B cell (primary cell): Measurements from ENCODE around the gene GPHN.

Experiments
- EZH2 ChIP-seq: IDR thresholded peaks from 2 replicates; pipeline ENCODE4 v1.6.1; 2012; ENCODE audit warnings: borderline replicate concordance, low read depth, mild to moderate bottlenecking, moderate library complexity, low read length; ENCODE audit not compliant: insufficient read depth, poor library complexity, severe bottlenecking
- TF ChIP-seq, protein P1 (sequence below): fragments of 200-600 bp; IDR thresholded peaks from one replicate; pipeline ENCODE4 v1.8.0; 2022; ENCODE audit warnings: antibody characterized with exemption, mild to moderate bottlenecking

- no peak for TF ChIP-seq EZH2
- TF ChIP-seq, protein P1, sequence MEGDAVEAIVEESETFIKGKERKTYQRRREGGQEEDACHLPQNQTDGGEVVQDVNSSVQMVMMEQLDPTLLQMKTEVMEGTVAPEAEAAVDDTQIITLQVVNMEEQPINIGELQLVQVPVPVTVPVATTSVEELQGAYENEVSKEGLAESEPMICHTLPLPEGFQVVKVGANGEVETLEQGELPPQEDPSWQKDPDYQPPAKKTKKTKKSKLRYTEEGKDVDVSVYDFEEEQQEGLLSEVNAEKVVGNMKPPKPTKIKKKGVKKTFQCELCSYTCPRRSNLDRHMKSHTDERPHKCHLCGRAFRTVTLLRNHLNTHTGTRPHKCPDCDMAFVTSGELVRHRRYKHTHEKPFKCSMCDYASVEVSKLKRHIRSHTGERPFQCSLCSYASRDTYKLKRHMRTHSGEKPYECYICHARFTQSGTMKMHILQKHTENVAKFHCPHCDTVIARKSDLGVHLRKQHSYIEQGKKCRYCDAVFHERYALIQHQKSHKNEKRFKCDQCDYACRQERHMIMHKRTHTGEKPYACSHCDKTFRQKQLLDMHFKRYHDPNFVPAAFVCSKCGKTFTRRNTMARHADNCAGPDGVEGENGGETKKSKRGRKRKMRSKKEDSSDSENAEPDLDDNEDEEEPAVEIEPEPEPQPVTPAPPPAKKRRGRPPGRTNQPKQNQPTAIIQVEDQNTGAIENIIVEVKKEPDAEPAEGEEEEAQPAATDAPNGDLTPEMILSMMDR: no peak
These were observed 447.2 kb downstream of the GPHN start for GRCh38 chr14:66955159-66955558.
